WTC11 (cell line): ENCODE data around the gene AHSA1.

Source experiments
- SP1 ChIP-seq: sonication (generic); formaldehyde crosslinking; conservative IDR thresholded peaks from 2 replicates; pipeline ENCODE4 v1.8.1; 2022; ENCODE audit warnings: missing genetic modification reagents
- TF ChIP-seq, protein P1 (sequence below): sonication (generic); formaldehyde crosslinking; IDR thresholded peaks from 2 replicates; pipeline ENCODE4 v1.8.1; 2022; ENCODE audit warnings: low read depth, mild to moderate bottlenecking, moderate library complexity, missing genetic modification reagents, borderline replicate concordance

DNA sequence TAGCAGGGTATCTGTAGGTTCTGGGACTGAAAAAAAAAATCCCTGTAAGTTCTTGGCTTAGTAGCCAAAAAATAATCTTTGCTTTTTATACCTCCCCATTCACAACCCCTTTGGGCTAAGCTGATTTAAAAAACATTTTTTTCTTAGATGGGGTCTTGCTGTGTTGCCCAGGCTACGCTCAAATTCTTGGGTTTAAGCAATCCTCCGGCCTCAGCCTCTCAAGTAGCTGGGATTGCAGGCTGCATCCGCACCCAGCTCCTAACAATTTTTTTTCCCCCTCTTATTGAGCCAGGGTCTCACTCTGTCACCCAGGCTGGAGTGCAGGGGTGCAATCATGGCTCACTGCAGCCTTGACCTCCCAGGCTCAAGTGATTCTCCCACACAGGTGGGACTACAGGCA, 49.9 kb downstream of the AHSA1 start:
- no peak for TF ChIP-seq SP1 (CRISPR knock-in tag)
- TF ChIP-seq, protein P1, sequence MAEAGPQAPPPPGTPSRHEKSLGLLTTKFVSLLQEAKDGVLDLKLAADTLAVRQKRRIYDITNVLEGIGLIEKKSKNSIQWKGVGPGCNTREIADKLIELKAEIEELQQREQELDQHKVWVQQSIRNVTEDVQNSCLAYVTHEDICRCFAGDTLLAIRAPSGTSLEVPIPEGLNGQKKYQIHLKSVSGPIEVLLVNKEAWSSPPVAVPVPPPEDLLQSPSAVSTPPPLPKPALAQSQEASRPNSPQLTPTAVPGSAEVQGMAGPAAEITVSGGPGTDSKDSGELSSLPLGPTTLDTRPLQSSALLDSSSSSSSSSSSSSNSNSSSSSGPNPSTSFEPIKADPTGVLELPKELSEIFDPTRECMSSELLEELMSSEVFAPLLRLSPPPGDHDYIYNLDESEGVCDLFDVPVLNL (CRISPR knock-in tag), result no peak
